PC-3 (cell line): Measurements from ENCODE around the gene FCSK. TPM values are rescaled to one million over a fixed set of nuclear protein-coding genes. Genes with fewer than 3 reads are reported as not detected.

ENCODE experiments used
- ATAC-seq: fragments of 200-7000 bp; cut with Tn5 transposase; 2 replicates; pipeline ENCODE4 v1.9.1; 2020; ENCODE audit warnings: mild to moderate bottlenecking, moderate library complexity
- BruUV-seq: library from RNA; stranded (reverse); fragments of 400-500 nt; replicated peaks from 2 replicates; lab custom pipeline; 2021; lab: Mats Ljungman, UMichigan
- CTCF ChIA-PET: fragments of 300-600 bp; sonication (Branson Sonifier 250); formaldehyde crosslinking; loops from one replicate; lab custom pipeline; 2022; ENCODE audit warnings: antibody characterized with exemption; lab: Charles Lee
- POLR2A ChIA-PET: fragments of 300-600 bp; sonication (Branson Sonifier 250); formaldehyde crosslinking; loops from one replicate; lab custom pipeline; 2022; ENCODE audit warnings: antibody characterized with exemption; ENCODE audit not compliant: unreplicated experiment; lab: Charles Lee
- DNase-seq: peaks from one replicate; pipeline ENCODE4 v3.0.0-alpha.2; 2015
- H2AFZ ChIP-seq: fragments of 300-600 bp; sonication (generic); 2 replicates; pipeline ENCODE4 v1.6.0; 2016; ENCODE audit warnings: antibody characterized with exemption, low read length
- H3F3A ChIP-seq: fragments of 300-600 bp; sonication (generic); one replicate; pipeline ENCODE4 v1.6.0; 2017; ENCODE audit warnings: antibody characterized with exemption, low read length, control low read depth, mild to moderate bottlenecking; ENCODE audit not compliant: unreplicated experiment
- H3K27ac ChIP-seq: fragments of 300-600 bp; sonication (generic); 2 replicates; pipeline ENCODE4 v1.5.1; 2016; ENCODE audit warnings: mild to moderate bottlenecking, low read length
- H3K27me3 ChIP-seq: fragments of 300-600 bp; sonication (generic); 2 replicates; pipeline ENCODE4 v1.6.1; 2016; ENCODE audit warnings: low read length, mixed read lengths
- H3K36me3 ChIP-seq: fragments of 300-600 bp; sonication (generic); 2 replicates; pipeline ENCODE4 v1.6.1; 2016; ENCODE audit warnings: low read depth, mixed run types, low read length, mixed read lengths
- H3K4me1 ChIP-seq: fragments of 300-600 bp; sonication (generic); 2 replicates; pipeline ENCODE4 v1.5.1; 2016; ENCODE audit warnings: low read length; ENCODE audit not compliant: insufficient read depth
- H3K4me2 ChIP-seq: fragments of 300-600 bp; sonication (generic); 2 replicates; pipeline ENCODE4 v1.6.0; 2016; ENCODE audit warnings: low read length
- H3K4me3 ChIP-seq: fragments of 300-600 bp; sonication (generic); 2 replicates; pipeline ENCODE4 v1.5.1; 2016; ENCODE audit warnings: mild to moderate bottlenecking, low read length, mixed read lengths
- H3K79me2 ChIP-seq: fragments of 300-600 bp; sonication (generic); 2 replicates; pipeline ENCODE4 v1.6.1; 2017; ENCODE audit warnings: low read length, mixed read lengths
- H3K9ac ChIP-seq: fragments of 300-600 bp; sonication (generic); 2 replicates; pipeline ENCODE4 v1.6.0; 2016; ENCODE audit warnings: mild to moderate bottlenecking, low read length
- H3K9me2 ChIP-seq: fragments of 300-600 bp; sonication (generic); replicated peaks from 2 replicates; pipeline ENCODE4 v1.6.1; 2016; ENCODE audit warnings: mixed run types, low read length, mixed read lengths
- H3K9me3 ChIP-seq: fragments of 300-600 bp; sonication (generic); 2 replicates; pipeline ENCODE4 v1.6.1; 2016; ENCODE audit warnings: low read length, mixed read lengths
- H4K20me1 ChIP-seq: fragments of 300-600 bp; sonication (generic); 2 replicates; pipeline ENCODE4 v1.6.1; 2016; ENCODE audit warnings: low read length, mixed read lengths
- EZH2 ChIP-seq: fragments of 300-600 bp; sonication (generic); IDR thresholded peaks from one replicate; pipeline ENCODE4 v1.6.1; 2017; ENCODE audit warnings: antibody characterized with exemption, mild to moderate bottlenecking, low read length; ENCODE audit not compliant: unreplicated experiment
- EZH2phosphoT487 ChIP-seq: fragments of 300-600 bp; sonication (generic); IDR thresholded peaks from 2 replicates; pipeline ENCODE4 v1.6.1; 2018; ENCODE audit warnings: mild to moderate bottlenecking, antibody characterized with exemption, low read length, borderline replicate concordance
- intact Hi-C: fragments of 100-400 bp; cut with micrococcal nuclease; formaldehyde crosslinking; loops from 2 replicates; pipeline ENCODE4 v1.9.0; 2023
- total RNA-seq: library from RNA; depleted of rRNA; stranded (reverse); fragments of >200 nt; gene quantifications from 2 replicates; pipeline ENCODE4 v1.2.3, GENCODE V29; 2014
- TF ChIP-seq, protein P1 (sequence below): fragments of 300-600 bp; sonication (generic); conservative IDR thresholded peaks from 2 replicates; pipeline ENCODE4 v1.5.1; 2017; ENCODE audit warnings: antibody characterized with exemption, low read depth, mild to moderate bottlenecking, low read length

FCSK gene
- total RNA-seq, 1 experiment from 2014 or later, result 11.7 TPM

DNA sequence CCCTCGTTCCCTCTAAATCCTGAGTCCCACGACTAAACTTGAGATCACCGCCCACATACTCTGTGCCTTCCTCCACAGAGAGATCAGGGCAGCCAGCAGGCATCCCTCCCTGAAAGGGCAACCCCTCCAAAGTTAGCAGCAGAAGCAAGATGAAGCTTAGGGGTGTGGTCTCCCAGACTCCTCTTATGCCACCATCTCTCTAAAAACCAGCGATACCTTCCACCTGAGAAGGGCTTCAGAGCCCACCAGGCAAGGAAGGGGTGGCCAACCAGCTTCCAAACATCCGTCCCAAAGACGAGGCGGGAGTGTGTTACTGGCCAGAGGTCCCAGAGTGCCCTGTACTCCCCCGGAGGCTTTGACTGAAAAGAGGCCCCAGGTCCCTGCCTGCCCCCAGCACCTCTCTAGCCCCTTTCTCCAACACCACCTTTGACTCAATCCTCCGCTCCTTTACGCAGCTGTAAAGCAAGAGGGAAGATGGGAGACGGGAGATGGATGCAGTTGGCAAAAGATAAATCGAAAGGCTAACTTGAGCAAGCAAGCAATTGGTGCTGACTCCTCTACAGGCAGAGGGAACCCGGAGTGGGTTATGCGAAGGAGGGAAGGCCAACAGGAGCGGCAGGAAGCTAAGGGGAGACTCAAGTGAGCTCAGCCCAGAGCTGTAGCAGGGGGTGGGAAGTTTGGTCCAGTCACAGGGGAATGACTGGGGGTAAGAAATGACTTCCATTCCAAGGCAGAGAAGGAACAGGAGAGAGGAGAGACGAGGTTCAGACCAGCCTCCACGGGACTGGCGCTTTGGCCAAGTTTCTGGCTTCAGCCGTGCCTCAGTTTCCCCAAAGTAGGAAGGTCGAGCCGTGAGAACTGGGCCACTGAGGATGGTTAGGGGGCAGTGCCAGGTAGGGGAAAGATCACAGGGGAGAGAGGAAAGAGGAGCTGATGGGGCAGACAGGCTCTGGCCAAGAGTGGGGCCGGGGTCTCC lies 16.5 kb upstream of the FCSK start:
- peak overlapping the region; percentile 23; the same call in 1 of the 2 replicates for H2AFZ ChIP-seq

DNA sequence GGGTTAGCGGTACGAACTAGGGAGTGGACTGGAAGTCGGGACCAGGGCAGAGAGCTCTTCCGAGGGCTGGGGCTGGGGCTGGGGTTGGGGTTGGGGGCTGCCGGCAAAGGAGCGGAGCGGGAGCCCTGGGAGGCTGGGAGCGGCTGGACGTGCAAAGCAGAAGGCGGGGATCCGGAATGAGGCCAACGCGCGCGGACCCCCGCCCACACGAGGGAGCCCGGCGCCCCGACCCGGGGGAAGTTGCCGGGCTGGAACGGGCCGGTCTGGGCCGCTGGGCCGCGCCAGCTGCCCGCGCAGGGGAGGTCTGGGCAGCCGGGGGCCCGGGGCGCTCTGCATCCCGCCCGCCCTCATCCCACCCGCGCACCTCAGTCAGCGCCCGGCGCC lies 15.8 kb upstream of the FCSK start:
- no peaks in the 10 kb centered on the region for H3K9me2 ChIP-seq
- peak overlapping the region; percentile 85 for H3K4me3 ChIP-seq
- ChIA-PET CTCF (interaction anchor here (0.6 to 1.3 kb wide), 2 partner anchors 26 to 69 kb away, joined by 4 read pairs; no protein-coding TSS in a partner anchor), POLR2A (no interaction called here)
- H3K9ac ChIP-seq, result no peak overlapping the region; the same call in 1 of the 2 replicates
- no peaks in the 10 kb centered on the region for H3K9me3 ChIP-seq
- H3F3A ChIP-seq, result no peaks in the 10 kb centered on the region
- peak overlapping the region; percentile 23; the same call in 1 of the 2 replicates for H2AFZ ChIP-seq
- no peak overlapping the region for H3K27ac ChIP-seq
- H4K20me1 ChIP-seq, result no peaks in the 10 kb centered on the region
- H3K79me2 ChIP-seq, result peaks cover 21% of the 10 kb centered on the region
- H3K4me1 ChIP-seq, result peaks cover 20% of the 10 kb centered on the region
- no peaks in the 10 kb centered on the region for H3K27me3 ChIP-seq
- ATAC-seq (peak; percentile 10), DNase-seq (no peak)
- BruUV-seq, result no TSS peak
- TF ChIP-seq EZH2, result no peak
- no peak for TF ChIP-seq EZH2phosphoT487
- TF ChIP-seq, protein P1, sequence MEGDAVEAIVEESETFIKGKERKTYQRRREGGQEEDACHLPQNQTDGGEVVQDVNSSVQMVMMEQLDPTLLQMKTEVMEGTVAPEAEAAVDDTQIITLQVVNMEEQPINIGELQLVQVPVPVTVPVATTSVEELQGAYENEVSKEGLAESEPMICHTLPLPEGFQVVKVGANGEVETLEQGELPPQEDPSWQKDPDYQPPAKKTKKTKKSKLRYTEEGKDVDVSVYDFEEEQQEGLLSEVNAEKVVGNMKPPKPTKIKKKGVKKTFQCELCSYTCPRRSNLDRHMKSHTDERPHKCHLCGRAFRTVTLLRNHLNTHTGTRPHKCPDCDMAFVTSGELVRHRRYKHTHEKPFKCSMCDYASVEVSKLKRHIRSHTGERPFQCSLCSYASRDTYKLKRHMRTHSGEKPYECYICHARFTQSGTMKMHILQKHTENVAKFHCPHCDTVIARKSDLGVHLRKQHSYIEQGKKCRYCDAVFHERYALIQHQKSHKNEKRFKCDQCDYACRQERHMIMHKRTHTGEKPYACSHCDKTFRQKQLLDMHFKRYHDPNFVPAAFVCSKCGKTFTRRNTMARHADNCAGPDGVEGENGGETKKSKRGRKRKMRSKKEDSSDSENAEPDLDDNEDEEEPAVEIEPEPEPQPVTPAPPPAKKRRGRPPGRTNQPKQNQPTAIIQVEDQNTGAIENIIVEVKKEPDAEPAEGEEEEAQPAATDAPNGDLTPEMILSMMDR, result no peak
- no peaks in the 10 kb centered on the region for H3K36me3 ChIP-seq
- intact Hi-C loops, result loop anchor here (2.0 kb wide), 1 partner anchor 58 kb away; no protein-coding TSS in a partner anchor
- peak overlapping the region; percentile 96 for H3K4me2 ChIP-seq

More for the DNA sequence above, 16.5 kb upstream of the FCSK start:
- Histone ChIP-seq H3K4me3 (peak overlapping the region; percentile 85), H3K9me3 (no peaks in the 10 kb centered on the region), H3K9me2 (no peaks in the 10 kb centered on the region), H3K4me1 (peaks cover 27% of the 10 kb centered on the region), H4K20me1 (no peaks in the 10 kb centered on the region), H3K36me3 (no peaks in the 10 kb centered on the region), H3F3A (no peaks in the 10 kb centered on the region), H3K9ac (peak overlapping the region; percentile 9; the same call in 1 of the 2 replicates), H3K79me2 (peaks cover 21% of the 10 kb centered on the region), H3K4me2 (peak overlapping the region; percentile 96), H3K27me3 (no peaks in the 10 kb centered on the region), H3K27ac (no peak overlapping the region)
- ChIA-PET CTCF (interaction anchor here (0.6 kb wide), 1 partner anchor 26 kb away, joined by 4 read pairs; no protein-coding TSS in a partner anchor), POLR2A (no interaction called here)
- DNase-seq, result peak; percentile 9
- BruUV-seq, result TSS peak; percentile 42
- intact Hi-C loops, result loop anchor here (2.0 kb wide), 1 partner anchor 57 kb away; no protein-coding TSS in a partner anchor
- ATAC-seq, result no peak
- TF ChIP-seq EZH2phosphoT487 (no peak), EZH2 (no peak)
- TF ChIP-seq, protein P1, result no peak
